Measurements from ENCODE around the gene PRSS8. TPM values are rescaled to one million over a fixed set of nuclear protein-coding genes. Genes with fewer than 3 reads are reported as not detected.

PRSS8 gene
- total RNA-seq, 2 experiments from 2014 or later: not detected

DNA sequence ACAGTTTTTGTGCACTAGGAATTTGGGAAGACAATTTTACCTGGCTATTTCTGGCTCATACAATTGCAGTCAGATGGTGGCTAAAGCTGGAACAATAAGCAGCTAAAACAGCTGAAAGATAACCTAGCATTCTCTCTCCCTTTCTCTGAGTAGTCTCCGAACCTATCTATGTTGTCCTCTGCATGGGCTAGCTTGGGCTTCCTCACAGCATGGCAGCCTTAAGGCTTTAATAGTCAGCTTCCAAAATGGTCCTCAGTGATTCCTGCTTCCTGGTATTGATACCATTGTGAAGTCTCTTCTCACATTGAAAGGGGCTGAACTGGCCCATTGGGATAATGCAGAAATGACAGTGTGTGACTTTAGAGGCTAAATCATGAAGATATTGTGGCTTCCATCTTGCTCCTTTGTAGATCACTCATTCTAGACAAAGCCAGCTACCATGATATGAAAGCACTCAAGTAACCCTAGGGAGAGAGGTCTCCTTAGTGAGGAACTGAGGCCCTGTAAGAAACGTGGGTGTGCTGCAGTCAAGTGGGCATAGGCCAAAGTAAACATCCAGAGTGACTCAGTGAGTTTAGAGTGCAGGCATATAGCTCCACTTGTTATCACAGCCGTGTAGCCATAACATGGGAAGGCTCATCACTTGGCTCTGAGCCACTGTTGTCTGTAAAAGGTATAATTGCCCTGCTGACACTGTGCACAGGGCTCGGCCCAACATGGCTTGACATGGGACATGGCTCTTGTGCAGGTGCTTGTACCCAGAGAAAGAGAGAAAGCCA is 35.5 kb downstream of the PRSS8 start:
- TF ChIP-seq, protein P1, sequence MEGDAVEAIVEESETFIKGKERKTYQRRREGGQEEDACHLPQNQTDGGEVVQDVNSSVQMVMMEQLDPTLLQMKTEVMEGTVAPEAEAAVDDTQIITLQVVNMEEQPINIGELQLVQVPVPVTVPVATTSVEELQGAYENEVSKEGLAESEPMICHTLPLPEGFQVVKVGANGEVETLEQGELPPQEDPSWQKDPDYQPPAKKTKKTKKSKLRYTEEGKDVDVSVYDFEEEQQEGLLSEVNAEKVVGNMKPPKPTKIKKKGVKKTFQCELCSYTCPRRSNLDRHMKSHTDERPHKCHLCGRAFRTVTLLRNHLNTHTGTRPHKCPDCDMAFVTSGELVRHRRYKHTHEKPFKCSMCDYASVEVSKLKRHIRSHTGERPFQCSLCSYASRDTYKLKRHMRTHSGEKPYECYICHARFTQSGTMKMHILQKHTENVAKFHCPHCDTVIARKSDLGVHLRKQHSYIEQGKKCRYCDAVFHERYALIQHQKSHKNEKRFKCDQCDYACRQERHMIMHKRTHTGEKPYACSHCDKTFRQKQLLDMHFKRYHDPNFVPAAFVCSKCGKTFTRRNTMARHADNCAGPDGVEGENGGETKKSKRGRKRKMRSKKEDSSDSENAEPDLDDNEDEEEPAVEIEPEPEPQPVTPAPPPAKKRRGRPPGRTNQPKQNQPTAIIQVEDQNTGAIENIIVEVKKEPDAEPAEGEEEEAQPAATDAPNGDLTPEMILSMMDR (IDR thresholded peaks at IDR 0.05): no peak
- H3K9me3 Mint-ChIP-seq: no peaks in the 10 kb centered on the region
- Histone ChIP-seq H3K4me3 (ENCODE audit: low read length) (no peak overlapping the region), H3K36me3 (ENCODE audit: insufficient read depth, low read length) (no peaks in the 10 kb centered on the region), H3K27ac (ENCODE audit: low read depth in 1 of 2, low read length in 2 of 2) (no peak overlapping the region), H3K9me3 (ENCODE audit: control insufficient read depth in 1 of 2, insufficient read depth in 1 of 2, low read length in 2 of 2) (no peaks in the 10 kb centered on the region), H3K27me3 (ENCODE audit: control insufficient read depth in 1 of 2, insufficient read depth in 2 of 2, low read length in 2 of 2) (no peaks in the 10 kb centered on the region), H3K4me1 (ENCODE audit: insufficient read depth, low read length) (peaks cover 10% of the 10 kb centered on the region)
- no peak overlapping the region for H3K27ac Mint-ChIP-seq
- H3K4me1 Mint-ChIP-seq (ENCODE audit: low read depth): peaks cover 9% of the 10 kb centered on the region
- H3K4me3 Mint-ChIP-seq: no peak overlapping the region
- peaks cover 3% of the 10 kb centered on the region for H3K36me3 Mint-ChIP-seq (ENCODE audit: low read depth)
- DNase-seq (no peak), ATAC-seq (ENCODE audit: poor library complexity) (no peak)
- no peaks in the 10 kb centered on the region for H3K27me3 Mint-ChIP-seq
- CTCF ChIA-PET: interaction anchor here (1.0 kb wide), 1 partner anchor 42 kb away, joined by 4 read pairs; no protein-coding TSS in a partner anchor
- POLR2A ChIA-PET: interaction anchor here (1.0 to 1.7 kb wide), 2 partner anchors 17 to 42 kb away, joined by 3 to 4 read pairs; partner anchors contain the start of gene KAT8
- intact Hi-C loops (cut with DNase I, micrococcal nuclease): no loop called here

DNA sequence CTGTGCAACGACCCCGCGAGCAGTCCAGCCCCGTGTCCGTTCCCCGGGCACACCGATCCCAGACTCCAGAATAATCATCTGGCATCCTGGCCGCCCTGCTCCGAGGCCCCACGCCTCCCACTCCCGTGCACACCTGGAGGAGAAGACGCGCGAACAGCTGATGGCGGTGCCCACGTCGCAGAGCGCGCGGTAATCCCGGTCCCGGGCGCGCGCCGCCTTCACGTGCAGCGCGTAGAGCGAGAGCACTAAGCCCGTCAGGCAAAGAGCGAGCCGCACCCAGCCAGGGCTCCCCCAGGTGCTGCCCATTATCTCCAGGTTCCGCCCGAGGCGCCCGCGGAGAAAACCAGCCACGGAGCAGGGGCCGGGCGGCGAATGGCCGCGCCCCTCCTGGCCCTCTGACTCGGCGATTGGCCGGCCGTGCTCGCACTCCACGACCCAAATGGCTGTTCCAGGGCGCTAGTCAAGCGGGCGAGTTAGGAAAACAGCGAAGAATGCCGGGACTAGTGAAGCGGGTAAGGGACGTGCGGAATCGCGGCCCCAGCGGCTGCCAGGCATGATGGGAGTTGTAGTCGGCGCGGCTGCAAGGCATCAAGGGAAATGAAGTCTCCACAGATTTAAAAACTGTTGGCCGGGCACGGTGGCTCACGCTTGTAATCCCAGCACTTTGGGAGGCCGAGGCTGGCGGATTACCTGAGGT is 41.0 kb downstream of the PRSS8 start, which contains the start of gene VKORC1:
Gene VKORC1 (minus strand): TSS at position 374 of the 697 bp plus-strand sequence. CDS start 68 bp downstream, at position 306.
- no peaks in the 10 kb centered on the region for H3K9me3 ChIP-seq (ENCODE audit: control insufficient read depth in 1 of 2, insufficient read depth in 1 of 2, low read length in 2 of 2)
- ATAC-seq (ENCODE audit: poor library complexity): peak; percentile 90
- peak; percentile 75 to 95 (median 82) for DNase-seq
- intact Hi-C loops (cut with DNase I, micrococcal nuclease): loop anchor here (1.0 to 2.0 kb wide), 6 partner anchors 20 to 172 kb away; partner anchors contain the start of genes ZNF646 (in 2 of the 2), ZNF668 (in 2 of the 2) and HSD3B7 (in 1 of the 2)
- H3K4me1 ChIP-seq (ENCODE audit: insufficient read depth, low read length): peaks cover 31% of the 10 kb centered on the region
- Mint-ChIP-seq H3K4me1 (ENCODE audit: low read depth) (peaks cover 34% of the 10 kb centered on the region), H3K27me3 (no peaks in the 10 kb centered on the region), H3K27ac (peak within 1 kb of the TSS; percentile 83), H3K36me3 (ENCODE audit: low read depth) (peaks cover 24% of the 10 kb centered on the region), H3K9me3 (no peaks in the 10 kb centered on the region), H3K4me3 (peak within 1 kb of the TSS; percentile 93)
- CTCF ChIA-PET: interaction anchor here (1.0 to 2.8 kb wide), 4 partner anchors 13 to 62 kb away, joined by 3 to 13 read pairs (median 7); partner anchors contain the start of genes BCKDK, ZNF646 and ZNF668
- TF ChIP-seq, protein P1 (IDR thresholded peaks at IDR 0.05): no peak
- H3K27me3 ChIP-seq (ENCODE audit: control insufficient read depth in 1 of 2, insufficient read depth in 2 of 2, low read length in 2 of 2): no peaks in the 10 kb centered on the region
- peak within 1 kb of the TSS; percentile 84 for H3K27ac ChIP-seq (ENCODE audit: low read depth in 1 of 2, low read length in 2 of 2)
- POLR2A ChIA-PET: interaction anchor here (0.6 to 4.6 kb wide), 6 partner anchors 21 to 365 kb away, joined by 3 to 35 read pairs (median 6); partner anchors contain the start of genes ARMC5, HSD3B7, KAT8 and STX4
- peaks cover 9% of the 10 kb centered on the region for H3K36me3 ChIP-seq (ENCODE audit: insufficient read depth, low read length)
- H3K4me3 ChIP-seq (ENCODE audit: low read length): peak within 1 kb of the TSS; percentile 82

DNA sequence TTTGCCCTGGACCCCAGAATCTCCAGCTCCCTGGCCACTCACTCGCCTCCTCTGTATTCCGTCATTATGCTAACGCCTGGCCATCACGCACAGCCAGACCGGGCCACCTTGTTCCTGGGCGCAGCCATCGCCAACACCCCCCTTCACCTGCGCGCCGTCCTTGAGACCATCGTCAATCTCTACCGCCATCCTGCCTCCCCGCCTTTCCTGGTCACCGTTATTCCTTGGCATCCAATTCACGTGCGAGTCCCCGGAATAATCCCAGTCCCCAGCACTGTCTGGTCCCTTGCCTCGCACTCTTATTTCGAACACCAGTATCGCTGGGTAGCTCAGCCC is 41.5 kb downstream of the PRSS8 start:
- intact Hi-C loops (cut with DNase I, micrococcal nuclease): loop anchor here (1.0 to 2.0 kb wide), 5 partner anchors 19 to 172 kb away; partner anchors contain the start of genes ZNF646 (in 2 of the 2), ZNF668 (in 2 of the 2) and HSD3B7 (in 1 of the 2)
- Histone ChIP-seq H3K4me1 (ENCODE audit: insufficient read depth, low read length) (peaks cover 31% of the 10 kb centered on the region), H3K27ac (ENCODE audit: low read depth in 1 of 2, low read length in 2 of 2) (peak overlapping the region; percentile 84), H3K36me3 (ENCODE audit: insufficient read depth, low read length) (peaks cover 9% of the 10 kb centered on the region), H3K4me3 (ENCODE audit: low read length) (peak overlapping the region; percentile 82), H3K27me3 (ENCODE audit: control insufficient read depth in 1 of 2, insufficient read depth in 2 of 2, low read length in 2 of 2) (no peaks in the 10 kb centered on the region), H3K9me3 (ENCODE audit: control insufficient read depth in 1 of 2, insufficient read depth in 1 of 2, low read length in 2 of 2) (no peaks in the 10 kb centered on the region)
- H3K4me1 Mint-ChIP-seq (ENCODE audit: low read depth): peaks cover 34% of the 10 kb centered on the region
- TF ChIP-seq, protein P1 (IDR thresholded peaks at IDR 0.05): no peak
- CTCF ChIA-PET: interaction anchor here (0.6 to 2.8 kb wide), 3 partner anchors 14 to 302 kb away, joined by 3 to 13 read pairs (median 4); partner anchors contain the start of gene BCKDK
- H3K36me3 Mint-ChIP-seq (ENCODE audit: low read depth): peaks cover 26% of the 10 kb centered on the region
- H3K27ac Mint-ChIP-seq: peak overlapping the region; percentile 83
- DNase-seq (no peak), ATAC-seq (ENCODE audit: poor library complexity) (no peak)
- no peaks in the 10 kb centered on the region for H3K9me3 Mint-ChIP-seq
- peak overlapping the region; percentile 93 for H3K4me3 Mint-ChIP-seq
- POLR2A ChIA-PET: interaction anchor here (0.6 to 4.6 kb wide), 6 partner anchors 20 to 365 kb away, joined by 3 to 35 read pairs (median 6); partner anchors contain the start of genes ARMC5, HSD3B7, KAT8 and STX4
- H3K27me3 Mint-ChIP-seq: no peaks in the 10 kb centered on the region
